G401 (cell line): ENCODE data around the gene SPATA17. TPM values are rescaled to one million over a fixed set of nuclear protein-coding genes. Genes with fewer than 3 reads are reported as not detected.
A peak's percentile ranks its signal among the peaks of the same experiment; 100 is the strongest.

Source experiments
- DNase-seq: peaks from one replicate; pipeline ENCODE4 v3.0.0-alpha.2; 2015; ENCODE audit warnings: low spot score
- in situ Hi-C: cut with HindIII; loops from 2 replicates; pipeline ENCODE4 v1.10.0; 2016; ENCODE audit warnings: low sequenced_read_pairs, mixed read lengths
- total RNA-seq: library from RNA; depleted of rRNA; stranded (reverse); fragments of >200 nt; shearing (Covaris generic); gene quantifications from 2 replicates; pipeline ENCODE4 v1.2.3, GENCODE V29; 2014; rRNA removed

The SPATA17 gene
- total RNA-seq, 1 experiment from 2014 or later = 2.3 TPM

DNA sequence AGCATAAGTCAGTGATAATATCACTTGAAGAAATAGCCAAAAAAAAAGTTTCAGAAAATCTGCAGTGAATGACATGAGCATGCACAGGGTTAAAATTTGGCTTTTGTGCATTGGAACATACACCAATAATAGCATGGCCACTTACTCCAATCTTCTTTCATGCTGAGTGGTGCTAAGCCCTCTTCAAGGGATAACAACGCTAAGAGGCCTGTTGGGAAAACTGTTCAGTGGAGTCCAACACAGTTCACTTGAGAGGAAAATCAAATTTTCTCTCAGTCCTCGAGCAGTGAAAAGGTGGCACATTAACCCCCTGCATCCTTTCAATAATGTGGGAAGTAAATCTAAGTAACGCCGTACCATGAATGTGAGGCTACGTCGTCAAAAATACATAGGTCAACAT, 264.7 kb downstream of the SPATA17 start:
- DNase-seq = no peak
- in situ Hi-C loops = no loop called here

DNA sequence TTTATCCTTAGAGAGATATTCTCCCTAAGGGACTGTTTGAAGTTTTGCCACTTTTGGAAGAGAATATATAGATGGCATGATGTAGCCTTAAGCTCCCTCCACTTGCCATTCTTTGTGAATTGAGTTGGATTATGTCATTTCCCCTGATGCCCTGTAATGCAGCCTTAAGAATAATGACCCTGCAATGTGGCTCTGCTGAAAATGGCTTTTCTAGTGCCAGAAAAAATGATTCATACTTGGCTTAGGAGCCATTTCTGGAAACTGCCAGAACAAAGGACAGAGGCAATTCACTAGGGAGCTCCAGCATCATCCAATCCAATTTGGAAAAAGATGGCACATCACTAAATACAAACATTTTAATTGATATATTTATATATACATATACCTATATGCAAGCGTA, 265.3 kb downstream of the SPATA17 start:
- DNase-seq = no peak
- in situ Hi-C loops = no loop called here

DNA sequence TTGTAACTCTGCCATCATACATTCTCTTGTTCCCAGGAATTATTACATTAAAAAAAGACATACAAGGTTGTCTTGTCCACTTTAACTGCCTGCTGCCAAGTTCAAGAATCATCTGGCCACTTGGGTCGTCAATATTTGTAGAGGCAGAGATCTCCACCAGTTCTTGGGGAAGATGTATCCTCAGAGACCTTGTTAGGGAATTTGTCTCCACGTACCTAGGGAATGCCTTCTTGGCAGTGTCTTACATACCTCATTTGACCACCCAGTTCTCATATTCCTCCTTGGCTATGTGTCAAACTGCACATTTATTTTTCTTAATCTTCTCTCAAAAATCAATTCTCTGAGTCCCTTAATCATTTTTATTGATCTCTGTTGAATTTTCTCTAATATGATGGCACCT, 266.0 kb downstream of the SPATA17 start:
- in situ Hi-C loops = no loop called here
- DNase-seq = no peak

DNA sequence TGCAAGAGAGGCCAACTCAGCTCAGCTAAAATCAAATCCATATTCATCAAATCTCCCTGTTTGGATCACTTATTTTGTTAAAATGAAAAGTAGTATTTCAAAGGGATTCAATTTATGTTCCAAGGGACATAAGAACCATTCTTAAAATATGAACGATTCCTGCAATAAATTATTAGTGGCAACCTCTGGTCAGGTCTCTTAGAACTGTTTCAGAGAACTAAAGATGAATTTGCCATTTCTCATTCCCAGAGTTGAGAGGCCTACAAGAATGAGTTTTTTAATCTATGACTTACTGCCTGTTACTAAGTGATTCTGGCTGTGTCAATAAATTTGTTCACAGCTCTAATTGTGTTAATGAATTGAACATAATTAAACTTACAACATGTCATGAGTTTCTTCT, 268.5 kb downstream of the SPATA17 start:
- in situ Hi-C loops = no loop called here
- no peak for DNase-seq

DNA sequence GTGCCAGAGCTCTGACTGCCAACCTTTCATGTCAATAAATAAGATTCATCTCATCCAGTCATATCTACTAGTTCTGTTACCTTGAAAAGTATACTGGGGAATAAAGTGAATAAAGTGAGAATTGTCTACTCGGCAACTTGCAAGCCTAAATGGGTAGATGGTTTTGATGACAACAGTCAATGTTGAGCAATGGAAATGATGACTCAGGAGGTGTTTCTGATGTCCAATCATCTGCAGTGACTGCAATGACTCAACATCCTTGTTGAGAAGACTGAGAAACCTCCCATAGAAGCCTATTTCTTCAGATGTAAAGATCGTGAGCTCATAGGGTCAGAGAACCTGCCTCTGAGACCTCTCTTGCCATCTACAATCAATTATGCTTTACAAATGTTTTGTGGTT, 276.4 kb downstream of the SPATA17 start:
- in situ Hi-C loops = no loop called here
- DNase-seq = no peak

DNA sequence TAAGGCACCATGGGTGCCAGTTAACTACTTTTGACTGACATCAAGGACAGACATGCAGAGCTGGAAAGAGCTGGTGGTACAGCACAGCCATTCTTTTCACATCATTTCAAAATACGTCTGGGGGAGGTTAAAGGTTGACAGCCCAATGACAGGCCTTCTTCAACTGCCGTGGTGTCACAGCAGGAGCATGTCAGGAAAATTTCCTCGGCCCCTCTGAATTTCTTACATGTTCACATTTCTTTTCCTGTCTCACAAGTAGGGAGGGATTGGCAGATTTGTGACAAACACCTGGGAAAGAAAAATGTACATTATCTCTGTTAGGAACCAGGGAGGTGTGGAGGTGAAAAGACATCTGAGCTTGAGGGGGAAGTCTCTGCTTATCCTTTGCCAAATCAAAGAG, 279.1 kb downstream of the SPATA17 start:
- DNase-seq = no peak
- in situ Hi-C loops = no loop called here

DNA sequence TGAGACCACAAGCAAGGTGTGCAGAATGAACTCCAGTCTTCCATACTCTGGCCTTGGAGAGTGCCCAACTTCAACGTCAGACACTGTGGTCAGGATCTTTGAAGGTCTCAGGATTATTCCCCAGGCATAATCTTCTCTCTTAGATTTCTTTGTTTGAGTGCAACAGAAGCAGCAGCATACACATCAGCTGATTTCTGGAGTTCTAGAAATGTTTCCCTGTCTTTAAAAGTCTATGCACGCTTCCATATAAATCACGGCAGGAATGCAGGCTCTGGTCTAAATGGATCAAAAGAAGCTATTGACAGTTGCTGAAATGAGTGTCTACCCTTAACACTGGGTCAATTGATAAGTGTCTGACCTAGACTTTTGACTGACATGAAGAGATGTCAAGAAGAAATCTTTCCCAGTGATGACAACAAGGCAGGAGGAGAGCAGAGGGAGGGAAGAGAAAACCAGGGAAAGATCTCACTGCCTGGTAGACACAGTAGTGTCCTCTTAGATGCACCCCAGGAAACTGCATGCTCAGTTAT, 279.7 kb downstream of the SPATA17 start:
- no peak for DNase-seq
- in situ Hi-C loops = no loop called here

DNA sequence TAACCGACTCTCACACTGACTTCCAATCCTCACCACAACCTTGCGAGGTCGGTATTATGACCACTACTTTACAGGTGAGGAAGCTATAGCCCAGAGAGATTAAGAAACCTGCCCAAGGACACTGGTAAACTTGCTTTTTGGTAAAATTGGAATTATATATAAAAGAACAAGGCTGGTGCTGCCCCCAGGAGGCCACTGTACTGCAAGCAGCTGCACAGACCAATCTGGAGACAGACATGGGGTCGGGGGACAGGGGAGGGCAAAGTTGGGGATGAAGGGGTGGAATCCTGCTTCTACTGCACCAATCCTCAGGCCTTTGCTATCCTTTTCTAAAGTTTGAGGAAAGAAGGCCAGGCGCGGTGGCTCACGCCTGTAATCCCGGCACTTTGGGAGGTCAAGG, 280.8 kb downstream of the SPATA17 start:
- no peak for DNase-seq
- in situ Hi-C loops = no loop called here

DNA sequence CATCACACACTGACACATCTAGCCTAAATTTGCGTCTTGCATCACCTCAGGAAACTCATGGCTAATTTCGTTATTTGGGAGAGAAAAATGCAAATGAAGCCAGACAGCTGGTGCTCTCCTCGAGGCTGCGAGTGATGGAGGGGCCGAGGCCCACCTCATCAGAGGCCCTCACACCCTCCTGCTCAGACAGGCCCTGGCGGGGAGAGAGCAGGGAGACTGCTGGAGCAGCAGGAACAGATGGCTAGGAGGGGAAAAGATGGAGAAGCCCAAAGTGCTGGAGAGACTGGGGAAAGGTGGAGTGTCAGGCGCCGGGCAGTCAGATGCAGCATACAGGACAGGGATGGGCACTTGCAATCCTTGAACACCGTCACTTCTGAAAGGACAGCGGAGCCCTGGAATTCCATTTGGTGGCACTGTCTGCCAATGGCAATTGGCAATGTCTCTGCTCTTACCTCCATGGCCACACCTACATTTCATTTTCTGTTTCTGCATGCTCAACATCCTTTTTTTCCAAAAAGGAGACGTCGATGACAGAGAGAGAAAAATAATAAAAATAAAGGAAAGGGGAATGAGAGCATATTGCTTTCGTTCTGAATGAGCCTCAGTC, 286.2 kb downstream of the SPATA17 start:
- peak; percentile 27 for DNase-seq
- in situ Hi-C loops = no loop called here

DNA sequence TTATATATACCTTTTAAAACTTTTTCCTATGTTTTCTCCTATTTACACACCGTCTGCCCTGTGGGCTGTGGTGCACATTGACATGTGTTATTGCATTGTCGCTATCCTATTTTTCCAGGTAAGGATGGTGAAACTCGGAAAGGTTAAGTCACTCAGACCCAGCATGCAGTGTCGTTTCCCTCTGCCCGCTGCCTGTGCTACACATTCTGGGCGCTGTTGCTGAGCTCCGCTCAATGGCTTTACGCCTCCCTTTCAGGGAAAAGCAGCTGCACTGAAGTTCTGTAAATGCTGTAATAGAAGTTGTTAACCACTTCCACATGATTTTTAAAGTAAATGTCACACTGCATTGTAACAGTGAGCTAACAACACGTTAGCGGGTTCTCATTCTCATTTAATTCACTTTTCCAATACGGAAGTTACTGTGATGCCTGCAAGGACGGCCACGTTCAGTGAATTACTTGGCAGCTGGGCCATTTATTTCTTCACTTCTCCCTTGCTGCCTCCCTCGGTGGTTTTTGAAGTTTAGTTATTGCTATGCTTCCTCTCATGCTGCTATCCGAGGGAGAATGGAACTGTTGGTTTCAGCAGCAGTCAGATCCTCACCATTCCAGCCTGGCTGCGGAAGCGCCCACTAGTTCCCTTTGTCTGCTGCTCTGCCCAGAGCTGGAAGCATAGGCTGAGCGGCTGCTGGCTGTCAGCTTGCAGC, 288.7 kb downstream of the SPATA17 start:
- no peak for DNase-seq
- in situ Hi-C loops = no loop called here

Other genes with a start within 250 kb of the SPATA17 start
- gene GPATCH2, start 254 bp upstream of the SPATA17 start, total RNA-seq = 8.2 and 12.7 TPM in 2 replicates